T-helper 22 cell (primary cell): Measurements from ENCODE around the gene CSNK1G1.
A peak's percentile ranks its signal among the peaks of the same experiment; 100 is the strongest.
"Not testable (repeated sequence)": the region's sequence is repeated elsewhere in the genome, so short reads cannot be mapped to it uniquely, and the experiment has no call there.

ENCODE experiments used
- DNase-seq: peaks from one replicate; pipeline ENCODE4 v3.0.0-alpha.2; 2020; ENCODE audit warnings: low read depth

The CSNK1G1 gene

DNA sequence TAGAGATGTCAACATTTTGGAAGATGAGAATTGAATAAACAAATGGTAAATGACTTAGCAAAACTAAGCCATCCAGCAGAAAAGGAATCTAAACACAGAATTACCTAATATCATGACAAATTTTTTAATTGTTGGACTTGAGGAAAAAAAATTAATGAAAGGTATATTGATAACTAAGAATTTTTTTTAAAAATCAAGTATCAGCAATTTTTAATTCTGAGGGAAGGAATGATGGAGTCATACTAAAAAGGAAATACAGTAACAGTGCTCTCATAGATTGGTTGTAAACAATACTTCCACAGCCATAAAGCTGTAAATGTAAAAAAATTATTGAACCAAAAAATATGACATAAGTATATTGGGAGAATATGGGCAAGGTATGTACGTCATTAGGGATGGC lies 68.0 kb downstream of the CSNK1G1 start:
- no peak for DNase-seq

DNA sequence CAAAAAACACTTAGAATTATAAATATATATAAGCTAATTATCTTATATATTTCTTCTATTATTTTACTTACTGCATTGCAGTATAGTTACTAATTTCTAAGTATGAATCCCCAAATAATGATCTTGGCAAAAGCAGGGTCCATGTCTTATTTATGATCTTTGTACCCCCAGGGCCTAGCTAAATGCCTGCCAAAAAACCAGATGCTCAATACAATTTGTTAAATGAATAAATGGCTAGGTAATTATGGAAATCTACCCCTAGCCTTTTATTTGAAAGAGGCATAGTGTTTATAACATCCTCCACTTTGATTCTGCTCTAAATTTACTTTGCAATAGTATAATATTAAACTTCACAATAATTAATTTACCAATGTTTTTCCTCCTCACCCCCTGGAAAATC lies 69.5 kb downstream of the CSNK1G1 start:
- DNase-seq = no peak

DNA sequence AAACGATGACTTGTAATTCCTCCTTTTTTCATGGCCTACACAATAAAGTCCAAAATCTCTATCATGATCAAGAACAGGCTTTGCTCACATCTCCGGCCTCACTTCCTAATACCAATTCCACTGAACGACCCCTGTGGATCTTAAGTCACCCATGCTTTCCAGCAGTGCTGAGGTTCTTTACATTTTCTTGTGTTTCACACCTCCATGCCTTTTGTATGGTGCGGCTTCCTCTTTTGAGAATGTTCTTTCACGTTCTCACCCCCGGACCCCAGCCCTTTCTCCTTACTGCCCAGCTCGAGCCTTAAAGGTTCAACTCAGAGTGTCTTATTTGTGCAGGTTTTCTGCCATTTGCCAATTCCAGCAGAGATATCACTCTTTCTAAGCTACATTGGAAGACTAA lies 70.1 kb downstream of the CSNK1G1 start:
- DNase-seq = no peak

DNA sequence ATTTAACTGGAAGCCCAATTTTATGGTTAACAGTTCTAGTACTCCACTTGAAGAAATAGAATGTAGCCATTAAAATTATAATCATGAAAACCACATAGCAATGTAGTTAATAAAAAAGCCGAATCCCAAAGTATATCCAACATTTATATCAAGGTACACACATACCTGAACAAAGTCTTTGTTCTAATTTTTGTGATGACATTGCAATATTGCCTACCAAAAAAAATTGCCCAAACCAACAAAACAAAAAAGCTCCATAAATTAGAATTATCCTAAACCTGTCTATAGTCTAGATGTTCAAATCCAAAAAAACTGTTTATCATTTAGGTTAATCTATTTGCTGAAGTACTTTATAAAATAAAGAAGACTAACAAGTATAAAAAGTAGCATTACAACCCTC lies 70.8 kb downstream of the CSNK1G1 start:
- no peak for DNase-seq

DNA sequence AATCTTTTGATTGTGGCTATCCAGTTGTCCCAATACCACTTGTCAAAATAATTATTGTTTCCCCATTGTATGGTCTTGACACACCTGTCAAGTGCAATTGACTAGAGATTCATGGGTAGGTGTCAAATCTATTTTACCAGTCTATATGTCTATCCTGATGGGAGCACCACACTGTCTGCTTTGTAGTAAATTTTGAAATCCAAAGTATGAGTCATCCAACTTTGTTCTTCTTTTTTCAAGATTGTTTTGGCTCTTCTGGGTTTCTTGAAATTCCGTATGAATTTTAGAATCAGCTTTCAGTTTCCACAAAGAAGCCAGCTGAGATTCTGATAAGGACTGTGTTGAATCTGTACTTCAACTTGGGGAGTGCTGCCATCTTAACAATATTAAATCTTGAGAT lies 71.9 kb downstream of the CSNK1G1 start:
- DNase-seq = no peak

DNA sequence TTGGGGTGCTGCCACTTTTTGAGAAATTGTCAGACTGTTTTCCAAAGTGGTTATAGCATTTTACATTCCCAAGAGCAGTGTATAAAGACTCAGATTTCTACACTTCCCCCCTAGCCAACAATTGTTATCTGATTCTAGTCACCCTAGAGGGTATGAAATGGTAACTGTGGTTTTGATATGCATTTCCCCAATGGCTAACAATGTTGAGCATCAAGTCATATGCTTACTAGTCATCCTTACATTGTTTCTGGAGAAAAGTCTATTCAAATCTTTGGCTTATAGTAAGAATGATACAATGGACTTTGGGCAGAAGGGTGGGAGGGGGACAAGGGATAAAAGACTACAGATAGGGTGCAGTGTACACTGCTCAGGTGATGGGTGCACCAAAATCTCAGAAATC lies 73.3 kb downstream of the CSNK1G1 start:
- no peak for DNase-seq

DNA sequence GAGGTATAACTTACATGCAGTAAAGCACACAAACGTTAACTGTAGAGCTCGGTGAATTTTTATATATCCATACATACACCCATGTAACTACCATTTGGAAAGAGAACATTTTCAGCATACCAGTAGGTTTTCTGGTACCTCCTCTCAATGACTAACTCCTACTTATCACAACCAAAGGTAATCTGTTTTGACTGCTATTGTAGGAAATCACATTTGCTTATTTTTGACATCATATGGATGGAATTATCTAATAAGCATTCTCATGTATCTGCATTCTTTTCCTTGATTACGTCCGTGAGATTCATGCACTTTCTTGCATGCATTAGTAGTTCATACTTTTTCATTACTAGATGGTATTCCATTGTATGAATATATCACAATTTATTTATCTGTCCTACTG lies 76.8 kb downstream of the CSNK1G1 start:
- DNase-seq = no peak

DNA sequence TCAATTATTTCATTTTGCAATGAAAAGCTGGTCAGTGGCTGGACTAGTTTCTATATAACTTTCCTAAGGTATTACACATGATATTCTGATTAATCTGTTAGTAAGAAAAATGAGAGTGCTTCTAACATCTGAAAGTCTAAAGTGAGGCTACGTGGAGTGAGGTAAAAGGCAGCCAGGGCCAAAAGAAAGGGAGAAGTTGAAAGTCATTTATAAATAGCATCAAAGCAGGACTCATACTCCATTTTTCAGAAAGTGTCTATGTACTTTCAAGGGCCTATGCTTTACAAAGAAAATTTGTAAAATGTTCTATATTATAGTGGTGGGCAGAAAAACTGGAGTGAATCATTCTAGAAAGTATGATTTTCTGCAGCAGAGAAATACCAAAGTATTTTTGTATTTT lies 80.0 kb downstream of the CSNK1G1 start:
- no peak for DNase-seq

DNA sequence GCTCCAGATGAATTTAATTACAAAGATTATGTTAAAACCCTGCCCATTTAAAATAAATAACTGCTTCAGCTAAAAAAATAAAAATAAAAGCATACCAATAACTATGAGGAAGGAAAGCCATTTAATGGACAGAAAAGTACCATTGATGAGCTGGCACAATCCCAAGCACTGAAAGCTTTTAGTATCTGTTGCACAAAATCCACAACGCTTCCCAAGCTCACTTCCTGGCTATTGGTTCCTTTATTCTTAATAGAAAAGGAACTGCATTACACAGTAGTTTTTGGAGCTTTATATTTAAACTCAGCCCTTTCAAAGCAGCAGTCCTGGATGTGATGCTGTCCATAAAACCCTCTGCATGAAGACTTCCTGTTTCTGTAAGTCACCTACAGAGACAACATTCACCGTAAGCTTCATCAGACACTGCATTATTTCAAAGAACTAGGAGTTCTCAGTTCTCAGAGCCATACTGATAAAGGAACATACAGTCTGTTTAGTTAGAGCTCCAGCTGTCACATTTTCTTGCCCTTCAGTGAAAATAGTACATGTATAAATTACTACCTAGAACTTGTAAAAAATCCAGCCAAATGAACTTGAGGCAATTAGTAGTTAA lies 81.5 kb downstream of the CSNK1G1 start:
- no peak for DNase-seq

DNA sequence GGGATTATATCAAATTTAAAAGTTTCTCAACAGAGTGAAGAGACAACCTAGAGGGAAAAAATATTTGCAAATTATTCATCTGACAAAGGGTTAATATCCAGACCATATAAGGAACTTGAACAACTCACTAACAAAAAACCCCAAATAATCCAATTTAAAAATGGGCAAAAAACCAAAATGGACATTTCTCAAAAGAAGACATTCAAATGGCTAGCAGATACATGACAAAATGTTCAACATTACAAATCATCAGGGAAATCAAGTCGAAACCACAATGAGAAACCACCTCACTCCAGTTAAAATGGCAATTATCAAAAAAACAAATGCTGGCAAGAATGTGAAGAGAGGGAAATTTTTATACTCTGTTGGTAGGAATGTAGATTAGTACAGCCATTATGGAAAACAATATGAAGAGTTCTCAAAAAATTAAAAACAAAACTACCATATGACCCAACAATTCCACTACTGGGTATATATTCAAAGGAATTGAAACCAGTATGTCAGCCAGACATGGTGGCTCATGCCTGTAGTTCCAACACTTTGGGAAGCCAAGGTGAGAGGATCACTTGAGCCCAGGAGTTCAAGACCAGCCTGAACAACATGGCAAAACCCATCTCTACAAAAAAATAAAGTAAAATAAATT lies 88.5 kb downstream of the CSNK1G1 start:
- DNase-seq = no peak

DNA sequence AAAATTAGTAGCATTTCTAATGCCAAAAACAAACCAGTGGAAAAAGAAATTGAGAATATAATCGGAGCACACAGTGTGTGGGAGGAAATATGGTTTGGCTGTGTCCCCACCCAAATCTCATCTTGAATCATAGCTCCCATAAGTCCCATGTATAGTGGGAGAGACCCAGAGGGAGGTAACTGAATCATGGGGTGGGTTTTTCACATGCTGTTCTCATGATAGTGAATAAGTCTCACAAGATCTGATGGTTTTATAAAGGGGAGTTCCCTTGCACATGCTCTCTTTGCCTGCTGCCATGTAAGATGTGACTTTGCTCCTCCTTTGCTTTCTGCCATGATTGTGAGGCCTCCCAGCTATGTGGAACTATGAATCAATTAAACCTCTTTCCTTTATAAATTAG lies 90.8 kb downstream of the CSNK1G1 start:
- not testable (repeated sequence) for DNase-seq

DNA sequence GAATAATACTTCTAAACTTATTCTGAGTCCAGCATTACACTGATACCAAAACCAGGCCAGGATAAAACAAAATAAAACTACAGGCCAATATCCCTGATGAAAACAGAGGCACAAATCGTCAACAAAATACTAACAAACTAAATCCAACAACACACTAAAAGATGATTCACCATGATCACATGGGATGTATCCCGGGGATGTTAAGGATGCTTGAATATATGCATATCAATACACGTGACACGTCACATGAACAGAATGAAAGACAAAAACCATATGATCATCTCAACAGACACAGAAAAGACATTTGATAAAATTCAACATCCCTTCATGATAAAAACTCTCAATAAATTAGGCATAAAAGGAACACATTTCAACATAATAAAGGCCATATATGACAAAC lies 91.5 kb downstream of the CSNK1G1 start:
- no peak for DNase-seq

DNA sequence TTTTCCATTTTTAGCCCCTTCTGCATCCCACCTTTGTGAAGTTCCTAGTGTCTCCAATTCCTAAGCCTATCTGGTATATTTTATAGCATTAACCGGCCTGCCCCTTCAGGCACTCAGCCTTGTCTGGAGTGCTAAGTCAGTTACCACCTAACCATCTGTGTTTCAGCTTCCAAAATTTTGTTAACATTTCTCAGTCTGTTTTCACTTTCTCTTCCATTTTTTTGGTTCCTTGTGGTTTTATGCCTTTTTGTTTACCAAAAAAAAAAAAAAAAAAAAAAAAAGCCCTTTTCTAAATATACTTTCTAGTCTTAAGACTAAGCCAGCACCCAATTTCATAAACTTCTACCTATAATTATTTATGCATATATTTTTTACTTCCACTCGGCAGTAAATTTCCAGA lies 92.4 kb downstream of the CSNK1G1 start:
- DNase-seq = no peak

DNA sequence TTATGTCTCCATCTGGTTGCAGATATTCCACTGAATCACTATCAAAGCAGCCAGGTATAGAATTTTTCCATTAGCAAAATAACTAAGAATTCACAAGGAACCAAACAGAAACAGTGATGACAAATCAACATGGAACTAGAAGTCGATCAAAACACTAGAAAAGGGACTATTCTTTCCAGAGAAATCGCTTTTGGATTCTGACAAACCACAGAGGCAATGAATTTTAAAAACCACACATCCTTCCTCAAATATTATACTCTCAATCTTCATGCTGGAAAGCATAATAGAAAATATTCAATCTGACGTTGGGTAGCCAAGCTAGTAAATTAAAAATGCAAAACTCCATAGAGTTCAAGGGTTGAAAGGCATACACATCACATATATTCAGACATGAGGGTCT lies 99.9 kb downstream of the CSNK1G1 start:
- DNase-seq = no peak

DNA sequence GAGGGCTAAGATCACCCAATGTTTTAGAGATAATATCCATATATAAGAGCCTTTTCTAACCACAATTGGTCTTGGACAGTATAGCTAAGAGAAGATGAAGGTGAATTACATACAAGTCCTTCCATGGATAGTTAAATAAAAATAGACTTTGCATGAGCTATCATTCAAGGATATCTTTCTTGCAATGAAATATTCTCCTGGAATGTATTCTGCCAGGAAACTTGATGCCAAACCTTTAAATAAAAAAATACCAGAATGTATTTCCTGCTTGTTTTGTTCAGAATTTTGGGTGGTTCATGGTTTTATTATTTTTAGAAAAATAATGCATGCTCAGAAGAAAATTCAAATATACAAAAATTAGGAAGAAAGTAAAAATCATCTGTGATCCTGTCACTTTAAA lies 104.3 kb downstream of the CSNK1G1 start:
- DNase-seq = no peak

DNA sequence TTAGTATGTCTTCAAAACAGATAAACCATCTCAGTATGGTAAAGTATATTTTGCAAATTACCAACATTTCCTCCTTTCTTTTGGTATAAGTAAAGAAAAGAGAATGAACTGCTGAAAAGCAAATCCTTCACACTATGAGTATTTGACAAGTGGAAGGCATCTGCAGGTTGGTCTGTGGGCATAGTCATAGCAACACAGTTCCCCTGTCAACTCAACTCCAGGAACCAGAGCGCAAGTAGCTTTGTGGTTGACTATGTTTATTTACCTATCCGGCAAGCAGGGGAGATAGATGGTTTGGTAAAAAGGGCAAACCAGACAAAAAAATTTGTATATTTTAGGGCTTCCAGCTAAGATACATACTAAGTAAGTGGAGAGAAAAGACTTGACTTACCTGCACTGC lies 104.9 kb downstream of the CSNK1G1 start:
- DNase-seq = no peak

DNA sequence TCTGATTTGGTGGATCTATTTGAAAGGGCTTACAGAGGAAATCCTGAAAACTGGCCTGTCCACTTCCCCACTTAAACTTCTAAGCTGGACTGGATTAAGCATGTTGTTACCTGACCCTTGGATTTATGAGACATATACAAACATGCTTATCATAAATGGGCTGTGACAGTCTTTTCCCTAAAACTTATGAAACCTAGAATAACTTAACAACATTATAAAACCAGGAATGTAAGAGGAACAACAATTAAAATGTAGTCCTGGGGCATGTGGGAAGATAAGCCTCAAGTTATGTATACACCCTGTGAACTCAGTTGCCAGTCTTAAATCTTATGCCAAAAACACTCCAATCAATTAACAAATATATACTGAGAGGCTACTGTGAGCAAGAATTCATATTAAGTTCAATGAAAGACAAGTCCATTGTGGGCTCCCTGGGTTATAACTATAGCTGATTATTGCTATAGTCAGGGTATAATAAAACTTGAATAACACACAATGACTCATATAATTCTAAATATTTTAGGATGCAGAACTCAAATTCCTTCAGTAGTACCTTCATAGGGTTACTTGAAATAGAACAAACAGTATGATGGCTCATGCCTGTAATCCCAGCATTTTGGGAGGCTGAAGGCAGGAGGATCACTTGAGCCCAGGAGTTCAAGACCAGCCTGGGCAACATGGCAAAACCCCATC lies 105.9 kb downstream of the CSNK1G1 start:
- DNase-seq = no peak

DNA sequence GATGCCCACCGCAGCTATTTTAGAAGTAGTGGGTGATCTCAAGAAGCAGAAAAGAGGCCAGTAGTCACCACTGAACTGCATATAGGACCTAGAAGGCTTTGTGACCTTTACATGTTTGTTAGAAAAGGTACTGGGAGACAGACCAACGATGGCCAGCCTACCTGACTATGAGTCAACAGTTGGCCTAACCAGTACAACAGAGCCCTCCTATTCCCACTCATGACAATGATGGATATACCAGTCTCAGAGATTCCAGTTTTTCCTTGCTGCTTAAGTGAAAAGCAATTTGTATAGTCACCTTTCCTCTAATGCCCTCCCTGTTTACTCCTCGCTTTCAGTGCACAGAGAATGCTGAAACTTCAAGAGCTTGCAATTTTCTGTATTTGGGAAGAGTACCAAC lies 106.6 kb downstream of the CSNK1G1 start:
- DNase-seq = no peak

DNA sequence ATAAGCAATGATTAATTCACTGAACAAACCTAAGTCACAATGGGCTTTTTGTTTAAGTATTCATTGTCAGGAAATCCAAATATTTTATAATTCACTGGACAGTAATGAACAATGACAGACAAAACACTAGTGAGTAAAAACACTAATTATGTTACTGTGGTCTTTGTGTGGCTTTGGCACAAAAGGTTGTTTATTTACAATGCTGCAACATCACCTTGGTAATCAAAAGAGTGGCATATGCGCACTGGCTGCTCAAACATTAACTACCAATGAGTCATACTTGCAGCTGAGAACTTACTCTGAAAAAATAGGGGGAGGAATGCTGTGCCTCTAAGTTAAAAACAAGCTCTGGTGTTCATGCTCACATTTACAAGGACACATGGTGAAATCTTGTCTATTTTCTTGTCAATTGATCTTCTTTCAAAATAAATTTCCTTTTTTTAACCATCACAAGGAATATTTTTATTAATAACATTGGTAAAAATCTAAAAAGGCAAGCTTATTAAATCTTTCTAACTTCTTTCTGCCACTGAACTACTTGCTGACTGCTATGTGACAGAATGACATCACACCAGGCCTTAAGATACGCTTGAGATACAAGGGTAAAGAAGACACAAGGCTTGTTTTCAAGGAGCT lies 107.9 kb downstream of the CSNK1G1 start:
- peak; percentile 17 for DNase-seq

DNA sequence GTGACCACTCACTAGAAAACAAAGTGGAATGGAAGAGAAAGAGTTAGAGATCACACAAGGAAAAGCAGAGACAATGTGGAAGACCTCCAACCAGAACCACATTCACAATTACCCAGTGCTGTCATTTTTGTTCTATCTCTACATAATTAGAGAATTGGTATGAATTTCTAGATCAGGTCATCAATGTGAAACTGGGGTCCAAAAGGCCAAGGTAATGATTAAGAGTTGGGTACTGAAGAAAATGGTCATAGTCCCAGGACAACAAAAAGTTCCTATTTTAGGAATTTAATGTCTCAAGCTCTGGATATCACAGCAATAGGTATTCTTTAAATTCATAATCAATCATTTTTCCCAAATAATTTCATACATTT lies 108.5 kb downstream of the CSNK1G1 start:
- no peak for DNase-seq

DNA sequence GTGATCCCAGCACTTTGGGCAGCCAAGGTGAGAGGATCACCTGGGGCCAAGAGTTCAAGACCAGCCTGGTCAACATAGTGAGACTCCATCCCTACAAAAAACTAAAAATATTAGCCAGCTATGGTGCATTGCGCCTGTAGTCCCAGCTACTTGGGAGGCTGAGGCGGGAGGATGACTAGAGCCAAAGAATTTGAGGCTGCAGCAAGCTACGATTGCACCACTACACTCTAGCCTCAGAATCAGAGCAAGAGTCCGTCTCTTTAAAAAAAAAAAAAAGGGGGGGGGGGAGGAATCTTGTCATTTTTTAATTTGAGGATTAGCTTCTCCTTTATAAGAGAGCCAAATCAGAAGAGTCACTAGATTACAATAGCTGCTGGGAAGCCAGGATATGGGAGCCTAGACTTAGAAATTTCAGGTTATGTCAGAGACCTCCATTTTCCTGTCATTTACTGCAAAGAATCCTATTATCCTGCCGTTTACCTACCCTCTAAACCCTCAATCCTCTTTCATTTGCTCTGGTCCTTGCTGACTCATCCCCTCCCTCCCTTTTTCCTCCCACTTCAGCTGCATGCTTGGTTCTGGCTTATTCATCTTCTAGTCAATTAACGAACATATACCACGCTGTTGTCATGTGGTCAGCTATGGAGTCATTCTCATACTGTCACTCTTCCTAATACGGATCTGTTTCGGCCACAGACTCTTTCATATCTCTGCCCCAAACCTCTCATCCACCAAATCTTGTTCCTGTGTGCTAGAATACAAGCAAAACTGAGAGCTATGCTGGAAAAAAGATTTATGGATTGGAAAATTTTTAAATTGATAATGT lies 109.4 kb downstream of the CSNK1G1 start:
- no peak for DNase-seq

DNA sequence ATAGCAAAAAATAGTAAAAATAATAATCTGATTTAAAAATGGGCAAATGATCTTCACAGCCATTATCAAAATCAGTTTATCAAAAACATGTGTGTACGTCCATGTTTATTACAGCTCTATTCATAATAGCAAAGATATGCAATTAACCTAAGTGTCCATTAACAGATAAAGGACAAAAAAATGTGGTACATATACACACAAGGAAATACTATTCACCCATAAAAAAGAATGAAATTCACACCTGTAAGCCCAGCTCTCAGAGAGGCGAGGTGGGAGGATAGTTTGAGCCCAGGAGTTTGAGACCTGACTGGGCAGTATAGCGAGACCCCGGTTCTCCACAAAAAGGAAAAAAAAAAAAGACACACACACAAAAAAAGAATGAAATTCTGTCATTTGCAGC lies 110.6 kb downstream of the CSNK1G1 start:
- no peak for DNase-seq
